ENCODE results near the gene LYZL1. TPM values are rescaled to one million over a fixed set of nuclear protein-coding genes. Genes with fewer than 3 reads are reported as not detected.

The LYZL1 gene
- total RNA-seq, 1 experiment from 2014 or later, result not detected

- Histone ChIP-seq H2AFZ (ENCODE audit: low read length) (no peak overlapping the region), H3K56ac (ENCODE audit: insufficient read length, low read depth, low read length) (no peak overlapping the region), H3K18ac (ENCODE audit: insufficient read length, low read depth, low read length) (no peak overlapping the region), H3K9ac (ENCODE audit: extremely low read depth, insufficient read length, low read length) (no peak overlapping the region), H4K20me1 (ENCODE audit: control insufficient read depth, insufficient read depth, insufficient read length) (no peaks in the 10 kb centered on the region), H3K9me3 (ENCODE audit: control insufficient read depth, low read depth, low read length) (no peaks in the 10 kb centered on the region), H3K4ac (ENCODE audit: low read depth, low read length) (no peak overlapping the region), H3K4me1 (ENCODE audit: insufficient read depth, low read length) (no peaks in the 10 kb centered on the region), H3K79me2 (ENCODE audit: insufficient read depth, low read length) (no peaks in the 10 kb centered on the region), H2AK5ac (ENCODE audit: insufficient read length, low read length) (no peak overlapping the region), H4K91ac (ENCODE audit: insufficient read length, low read depth, low read length) (no peak overlapping the region), H3K79me1 (ENCODE audit: insufficient read depth, low read depth, low read length, poor library complexity, severe bottlenecking) (no peaks in the 10 kb centered on the region), H2BK5ac (ENCODE audit: insufficient read length, low read length) (no peak overlapping the region), H3T11ph (ENCODE audit: low read length) (no peak overlapping the region), H4K5ac (ENCODE audit: insufficient read length, low read depth, low read length) (no peak overlapping the region), H2BK15ac (ENCODE audit: low read depth, low read length) (no peak overlapping the region), H3K14ac (ENCODE audit: insufficient read depth, low read length) (no peak overlapping the region), H2BK120ac (ENCODE audit: low read depth, low read length, poor library complexity, severe bottlenecking) (no peak overlapping the region), H3K23me2 (ENCODE audit: insufficient read length, low read depth, low read length, poor library complexity, severe bottlenecking) (no peaks in the 10 kb centered on the region), H3K27me3 (ENCODE audit: insufficient read depth, low read length) (no peaks in the 10 kb centered on the region), H4K8ac (replicated peaks; ENCODE audit: insufficient read length, low read depth, low read length) (no peak overlapping the region), H3K4me2 (ENCODE audit: insufficient read depth, insufficient read length, low read length) (no peak overlapping the region), H2BK20ac (ENCODE audit: low read depth, low read length, poor library complexity, severe bottlenecking) (no peak overlapping the region), H3K23ac (ENCODE audit: insufficient read length, low read depth, low read length) (no peak overlapping the region), H2BK12ac (ENCODE audit: insufficient read length, low read depth, low read length) (no peak overlapping the region), H3K27ac (ENCODE audit: insufficient read length, low read depth, low read length) (no peak overlapping the region)
- no peak for DNase-seq
- no peak for TF ChIP-seq CTCF (conservative IDR thresholded peaks at IDR 0.05)
- Mint-ChIP-seq H3K4me1 (peaks cover 0 to 2% of the 10 kb centered on the region in 2 experiments; a peak in 2 of 4 replicates), H3K4me3 (no peak overlapping the region), H3K27ac (no peak overlapping the region), H3K9me3 (no peaks in the 10 kb centered on the region), H3K36me3 (ENCODE audit: insufficient read depth in 1 of 3, low read depth in 3 of 3) (no peaks in the 10 kb centered on the region), H3K27me3 (ENCODE audit: low read depth) (no peaks in the 10 kb centered on the region)
- no CpG with 5 or more reads among the region's 6 CpGs for WGBS (ENCODE audit: extremely low coverage, insufficient read length, low lambda C conversion rate)
Observed at GRCh38 chr10:29355411-29355991, 66.6 kb downstream of the LYZL1 start.

All from H9 (cell line).